Right lobe of liver (tissue), 4 donors: Measurements from ENCODE around the gene LHFPL6.

ENCODE experiments used
- CTCF ChIP-seq, 4 donors: fragments of 200-600 bp in 3 of 4; fragments of 450-650 bp in 1 of 4; IDR thresholded peaks; one replicate each; pipeline versions ENCODE4 v1.5.1 to v1.8.0; 2016 to 2022; ENCODE audit warnings: antibody characterized with exemption in 4 of 4, mild to moderate bottlenecking in 2 of 4
- POLR2A ChIP-seq: fragments of 450-650 bp; IDR thresholded peaks from one replicate; pipeline ENCODE4 v1.6.1; 2017; ENCODE audit warnings: antibody characterized with exemption, mild to moderate bottlenecking
- donor health status: DM: no; HTN: no; CAD: no.
- donor health status: DM: no; HTN: no; CAD: no.
- donor health status: DM: no; HTN: yes; CAD: no.

GRCh38 chr13:39329182-39329639 lies 273.8 kb downstream of the LHFPL6 start:
- TF ChIP-seq CTCF (IDR thresholded peaks at IDR 0.05) (no peak), POLR2A (no peak)
